Activated CD4-positive, alpha-beta T cell treated with anti-CD3 and anti-CD28 coated beads, Interleukin-2, Interleukin-4, amounts not matched to agents 100 ng/mL and 50 ng/mL, durations not matched to agents 16 hours and 8 hours (primary cell): Measurements from ENCODE around the gene STAT5B.
A peak's percentile ranks its signal among the peaks of the same experiment; 100 is the strongest.

Experiments
- DNase-seq: peaks from one replicate; pipeline ENCODE4 v3.0.0-alpha.2; 2020; ENCODE audit warnings: low spot score

Gene STAT5B

DNA sequence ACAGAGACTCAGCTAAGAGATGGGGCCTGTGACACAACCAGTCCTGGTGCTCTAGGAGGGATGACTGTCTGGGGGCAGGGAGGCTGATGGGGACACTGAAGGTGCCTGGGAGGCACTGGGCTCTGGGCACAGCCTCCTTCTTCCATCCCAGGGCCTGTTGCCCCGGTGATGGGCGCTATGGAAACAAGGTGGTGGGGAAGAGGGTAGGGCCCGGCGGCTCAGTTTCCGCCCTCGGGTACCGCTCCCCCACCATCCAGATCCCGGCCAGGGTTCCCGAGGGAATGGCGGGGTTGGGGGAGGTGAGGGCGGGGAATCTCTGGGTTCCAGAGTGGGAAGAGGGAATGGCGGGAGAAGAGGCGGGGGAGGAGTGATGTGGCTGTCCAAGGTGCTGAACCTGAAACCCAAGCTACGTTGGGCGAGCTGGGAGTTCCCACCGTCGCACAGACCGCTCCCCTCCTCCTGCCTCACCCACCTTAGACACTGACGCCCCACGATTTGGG, 96.2 kb downstream of the STAT5B start:
- DNase-seq, result no peak

DNA sequence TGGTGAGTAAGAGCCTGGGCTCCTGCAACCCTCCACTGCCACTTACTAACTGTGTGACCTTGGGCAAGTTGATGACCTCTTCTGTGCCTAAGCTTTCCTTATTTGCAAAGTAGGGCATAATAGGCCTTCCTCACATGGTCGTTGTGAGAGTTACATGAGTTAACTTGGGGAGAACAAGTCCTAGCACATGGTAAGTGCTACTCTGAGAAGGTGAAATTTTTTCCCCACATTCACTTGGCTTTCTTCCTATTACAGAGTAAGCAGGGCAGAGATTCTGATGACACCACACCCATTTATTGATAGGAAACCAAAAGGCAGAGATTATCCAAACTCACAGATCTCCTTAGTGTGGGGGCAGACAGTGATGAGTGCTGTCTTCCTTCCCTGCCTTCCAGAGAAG, 96.9 kb downstream of the STAT5B start:
- no peak for DNase-seq

DNA sequence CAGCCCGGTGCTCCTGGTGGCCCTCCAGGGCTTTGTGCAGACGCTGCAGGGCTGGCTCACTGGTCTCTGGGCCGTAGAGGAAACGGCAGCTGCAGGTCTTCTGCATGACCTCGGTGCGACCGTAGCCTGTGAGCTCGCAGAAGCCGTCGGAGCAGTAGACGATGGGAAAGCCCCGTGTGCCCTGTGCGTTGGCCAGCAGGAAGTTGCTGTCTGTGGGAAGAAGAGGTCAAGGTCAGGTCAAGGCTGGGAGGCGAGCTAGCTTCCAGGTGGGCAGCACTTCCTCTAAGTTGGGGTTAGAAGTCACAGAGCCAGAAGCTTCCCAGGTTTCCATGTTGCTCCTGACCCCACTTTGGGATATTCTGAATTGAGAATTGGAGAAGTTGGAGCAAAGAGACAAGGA, 97.4 kb downstream of the STAT5B start:
- DNase-seq, result no peak

DNA sequence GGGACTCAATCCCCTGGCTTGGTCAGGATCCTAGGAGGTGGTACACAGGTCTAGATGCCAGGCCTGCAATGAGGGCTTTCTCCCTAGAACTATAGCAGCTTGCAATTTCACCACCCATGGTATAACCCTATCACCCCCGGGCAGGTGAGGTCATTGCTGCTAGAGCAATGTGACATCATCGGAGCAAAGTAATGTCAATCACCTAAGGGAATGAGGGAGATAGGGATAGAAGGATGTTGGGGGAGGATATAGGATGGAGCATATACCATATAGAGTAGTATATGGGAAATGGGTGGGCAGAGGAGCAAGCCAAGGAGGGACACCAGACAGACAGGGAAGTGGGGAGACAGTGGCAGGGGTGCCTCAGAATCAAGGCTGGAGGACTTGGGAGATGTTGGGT, 98.5 kb downstream of the STAT5B start:
- DNase-seq, result no peak

DNA sequence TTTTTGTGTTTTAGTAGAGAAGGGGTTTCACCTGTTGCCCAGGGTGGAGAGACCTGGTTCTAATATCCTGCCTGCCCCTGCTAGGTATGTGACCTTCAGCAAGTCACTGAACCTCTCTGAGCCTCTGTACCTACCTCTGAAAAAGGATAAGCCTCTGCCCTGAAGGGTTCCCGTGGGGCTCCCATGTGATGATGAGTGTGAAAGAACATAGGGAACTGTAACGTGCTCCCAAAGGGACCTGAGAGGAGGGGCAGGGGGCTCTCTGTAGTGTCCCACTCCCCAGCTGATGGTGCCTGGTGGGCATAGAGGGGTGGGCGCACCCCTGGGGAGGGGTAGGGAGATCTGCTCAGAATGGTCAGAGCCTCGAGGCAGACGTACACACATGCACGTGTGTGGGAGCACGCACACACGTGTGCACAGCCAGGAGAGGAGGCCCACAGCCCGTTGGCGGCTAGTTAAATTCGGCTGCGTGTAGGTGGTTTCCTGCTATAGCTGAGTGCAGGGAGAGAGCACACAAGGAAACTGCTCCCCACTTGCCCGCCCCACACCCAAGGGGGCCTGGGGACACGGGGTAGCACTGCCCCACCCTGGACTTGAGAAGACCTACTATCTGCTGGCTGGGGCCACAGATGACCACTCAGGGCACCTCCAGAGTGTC, 101.9 kb downstream of the STAT5B start:
- DNase-seq, result no peak

DNA sequence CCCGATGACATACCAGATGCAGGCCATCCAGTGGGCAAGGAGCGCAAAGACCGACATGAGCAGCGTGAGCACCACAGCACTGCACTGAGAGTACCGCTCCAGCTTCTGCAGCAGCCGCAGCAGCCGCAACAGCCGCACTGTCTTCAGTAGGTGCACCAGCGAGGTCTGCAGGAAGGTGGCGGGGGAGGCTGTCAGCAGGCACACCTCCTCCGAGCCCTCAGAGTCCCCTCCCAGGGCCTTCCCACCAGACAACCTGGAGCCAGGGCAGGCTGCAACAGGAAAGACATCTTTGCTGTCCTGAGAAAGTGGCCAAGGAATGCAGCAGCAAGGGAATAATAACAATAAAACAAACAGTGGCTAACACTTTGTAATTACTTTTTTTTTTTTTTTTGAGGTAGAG, 104.4 kb downstream of the STAT5B start:
- DNase-seq, result no peak

DNA sequence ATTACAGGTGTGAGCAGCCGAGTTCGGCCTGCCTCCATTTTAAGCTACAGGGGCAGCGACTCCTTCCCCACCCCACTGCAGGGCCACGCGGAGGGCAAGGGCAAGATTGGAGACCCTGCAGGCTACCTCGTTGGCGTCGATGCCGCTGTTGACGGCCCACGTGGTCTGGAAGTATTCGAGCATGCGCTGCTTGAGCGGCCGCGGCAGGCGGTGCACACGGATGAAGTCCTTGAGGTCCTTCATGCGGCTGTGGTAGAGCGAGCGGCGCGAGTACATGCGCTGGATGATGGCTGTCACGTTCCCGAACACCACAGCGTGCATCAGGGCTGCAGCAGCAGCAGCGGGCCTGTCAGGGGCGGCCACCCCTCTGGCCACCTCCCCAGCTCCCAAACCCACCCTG, 106.8 kb downstream of the STAT5B start:
- no peak for DNase-seq

DNA sequence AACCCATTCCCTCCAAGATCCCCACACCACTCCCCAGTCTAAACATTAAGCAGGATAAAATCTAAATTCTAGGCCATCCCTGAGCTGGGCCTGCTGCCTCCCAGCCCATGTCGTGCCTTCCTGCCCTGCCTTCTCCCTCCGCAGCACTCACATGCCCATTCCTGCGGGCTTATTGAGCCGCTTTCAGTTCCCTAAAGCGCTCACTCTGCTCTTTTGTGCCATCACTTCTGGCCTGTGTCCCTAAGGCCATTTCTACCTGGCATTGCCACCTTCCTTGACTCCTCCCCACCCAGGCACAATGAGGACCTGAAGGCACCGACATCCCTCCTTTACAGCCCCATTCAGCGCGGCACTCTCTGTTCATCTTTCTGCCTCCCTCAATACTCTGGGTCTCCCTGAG, 108.4 kb downstream of the STAT5B start:
- DNase-seq, result no peak

DNA sequence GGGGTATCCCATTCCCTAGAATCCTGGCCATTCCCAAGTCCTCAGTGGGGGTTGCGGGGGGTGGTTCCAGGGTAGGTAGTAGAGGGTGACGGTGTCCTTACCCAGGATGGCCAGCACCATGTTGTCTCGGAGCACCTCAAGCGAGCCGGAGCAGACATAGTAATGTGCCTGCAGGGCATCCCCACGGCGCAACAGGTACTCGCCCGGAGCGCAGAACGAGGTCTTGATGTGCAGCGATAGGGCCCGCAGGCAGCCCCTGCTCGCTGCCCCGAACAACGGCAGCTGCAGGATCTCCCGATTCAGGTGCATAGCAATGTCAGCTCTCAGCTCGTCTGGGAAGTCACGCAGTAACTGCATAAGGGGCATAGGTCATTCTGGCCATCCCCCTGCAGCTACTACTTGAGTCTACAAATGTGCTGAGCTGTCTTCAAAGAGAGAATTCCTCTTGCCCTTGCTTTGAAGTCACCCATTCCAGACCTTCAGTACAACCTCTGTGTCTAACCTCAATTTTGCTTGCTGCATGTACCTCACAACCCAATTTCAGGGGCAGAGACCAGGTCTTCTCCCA, 109.9 kb downstream of the STAT5B start:
- DNase-seq, result no peak

DNA sequence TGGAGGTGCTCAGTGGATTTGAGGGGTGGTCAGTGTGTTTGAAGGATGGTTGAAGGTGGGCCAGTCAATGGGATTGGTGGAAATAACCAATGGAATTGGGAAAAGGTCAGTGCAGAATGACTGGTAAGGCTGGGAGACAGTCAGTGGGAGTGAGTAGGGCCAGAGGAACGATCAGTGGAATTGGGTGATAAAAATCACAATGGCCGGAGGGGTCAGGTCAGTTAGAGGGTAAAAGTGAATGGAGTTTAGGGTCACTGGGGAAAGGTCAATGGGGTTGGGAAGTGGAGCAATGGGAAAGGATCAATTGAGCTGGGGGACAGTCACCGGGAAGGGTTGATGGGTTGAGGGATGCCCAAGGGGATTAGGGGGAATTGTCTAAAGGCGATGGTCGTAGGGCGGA, 110.4 kb downstream of the STAT5B start:
- DNase-seq, result no peak

DNA sequence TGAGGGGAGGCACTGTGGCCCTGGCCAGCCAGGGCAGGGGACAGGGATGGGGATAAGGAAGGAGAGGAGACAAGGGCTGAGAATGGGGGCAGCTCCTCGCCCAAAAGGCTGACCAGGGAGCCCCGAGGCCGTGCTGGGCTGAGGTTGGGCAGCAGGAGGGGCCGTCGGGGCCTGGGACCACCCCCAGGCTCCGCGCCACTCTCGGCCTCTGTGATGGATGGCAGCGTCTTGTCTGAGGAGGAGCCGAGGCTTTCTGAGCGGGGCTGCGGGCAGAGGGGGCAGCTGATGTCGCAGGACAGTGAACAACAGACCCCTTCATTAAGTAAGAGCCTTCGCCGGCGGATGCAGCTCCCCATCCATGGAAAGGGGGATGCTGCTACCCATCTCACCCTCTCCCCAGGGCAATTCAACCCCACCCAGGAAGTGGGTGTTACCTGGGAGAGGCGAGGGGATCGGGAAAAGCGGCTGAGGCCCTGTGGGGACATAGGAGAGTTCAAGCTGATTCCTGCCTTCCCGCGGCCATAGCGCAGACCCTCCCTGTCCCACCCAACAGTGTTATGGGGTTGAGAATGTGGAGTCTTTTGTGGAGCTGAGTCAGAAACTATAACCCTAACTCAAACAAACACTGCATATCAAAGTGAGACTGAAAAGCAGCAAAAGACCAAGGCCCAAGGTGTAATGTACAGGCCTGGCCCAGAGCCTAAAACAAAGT, 112.3 kb downstream of the STAT5B start:
- no peak for DNase-seq

DNA sequence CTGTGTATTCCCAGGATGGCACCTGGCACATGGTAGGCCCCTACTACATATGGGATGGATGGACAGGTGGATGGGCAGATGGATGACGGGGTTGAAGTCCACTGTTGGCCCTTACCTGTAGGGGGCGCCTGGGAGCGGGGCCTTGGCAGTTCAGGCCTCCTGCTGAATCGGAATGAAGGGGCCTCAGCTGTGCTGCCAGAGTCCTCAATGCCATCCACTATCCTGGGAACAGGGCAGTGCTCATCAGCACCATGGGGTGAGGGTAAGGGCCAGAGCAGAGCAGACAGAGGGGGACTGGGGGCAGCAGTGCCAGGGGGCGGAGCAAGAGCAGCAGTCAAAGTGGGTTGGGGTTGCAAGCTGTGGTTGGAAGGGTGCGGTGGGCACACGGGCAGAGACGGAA, 113.1 kb downstream of the STAT5B start:
- DNase-seq, result peak; percentile 62

DNA sequence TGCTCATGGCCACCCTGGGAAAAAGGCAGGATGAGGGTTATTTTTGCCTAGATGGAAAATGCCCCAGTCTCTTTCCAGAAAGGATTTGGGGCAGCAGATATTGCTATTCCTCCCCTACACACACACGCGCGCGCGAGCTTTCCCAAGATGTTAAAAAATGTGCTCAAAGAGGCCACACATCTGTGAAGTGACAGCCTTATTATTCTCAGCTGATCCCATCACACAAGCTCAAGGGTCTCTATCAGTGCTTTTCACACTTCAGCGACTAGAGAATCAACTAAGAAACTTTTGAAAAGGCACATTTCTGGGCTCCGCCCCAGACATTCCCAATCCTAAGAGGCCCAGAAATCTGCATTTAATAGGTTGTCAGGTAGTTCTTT, 115.7 kb downstream of the STAT5B start:
- DNase-seq, result no peak

DNA sequence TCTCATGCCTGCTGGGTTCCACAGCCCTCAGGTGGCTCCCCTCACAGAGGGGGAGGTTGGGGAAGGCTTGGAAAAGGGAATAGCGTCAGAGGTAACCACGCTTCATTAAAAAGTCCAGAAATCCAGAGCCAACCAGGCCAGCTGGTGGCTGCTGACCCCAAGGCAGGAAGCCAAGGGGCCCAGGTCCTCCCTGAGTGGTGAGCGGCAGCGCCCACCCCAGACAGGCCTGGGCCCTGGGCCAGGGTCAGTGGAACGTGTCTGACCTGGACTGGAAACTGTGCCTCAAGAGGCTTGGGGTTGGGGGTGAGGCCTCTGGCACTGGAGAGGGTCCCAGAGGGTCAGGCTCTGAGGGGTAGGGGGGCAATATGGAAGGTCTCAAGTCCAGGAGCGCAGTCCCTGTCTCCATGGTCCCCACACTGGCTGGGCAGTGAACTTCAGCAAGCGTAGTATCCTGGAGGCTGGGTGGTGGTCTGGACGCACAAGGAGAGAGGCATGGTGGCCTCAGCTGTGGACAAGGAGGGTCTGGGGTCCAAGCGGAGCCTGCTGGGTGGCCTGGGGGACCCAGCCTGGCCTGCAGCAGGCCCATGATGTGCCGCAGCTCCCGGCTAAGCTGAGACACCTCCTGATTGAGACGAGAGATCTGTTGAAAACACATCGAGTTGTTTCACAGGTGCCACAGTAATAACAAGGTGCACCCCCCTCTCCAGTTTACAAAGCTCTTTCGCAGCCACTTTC, 116.2 kb downstream of the STAT5B start:
- no peak for DNase-seq

DNA sequence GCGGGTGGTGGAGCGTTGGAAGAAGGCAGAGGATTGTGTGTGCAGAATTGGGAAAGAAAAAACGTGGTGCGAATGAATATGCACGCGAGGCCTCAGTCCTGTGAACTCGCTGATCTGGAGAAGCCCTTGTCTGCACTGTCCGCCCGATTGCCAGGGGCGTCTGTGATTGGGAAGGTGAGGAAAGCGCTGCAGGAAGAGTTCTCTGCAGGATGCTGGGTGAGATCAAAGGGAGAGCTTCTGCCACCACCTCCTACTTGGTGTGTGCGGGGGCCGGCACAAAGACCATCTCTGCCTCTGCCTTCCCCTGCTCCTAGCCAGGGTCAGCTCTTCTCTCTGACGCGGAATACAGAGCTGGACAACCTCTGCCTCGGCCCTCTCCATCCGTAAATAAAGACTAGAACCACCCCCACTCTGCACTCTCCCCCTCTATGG, 120.6 kb downstream of the STAT5B start:
- no peak for DNase-seq

DNA sequence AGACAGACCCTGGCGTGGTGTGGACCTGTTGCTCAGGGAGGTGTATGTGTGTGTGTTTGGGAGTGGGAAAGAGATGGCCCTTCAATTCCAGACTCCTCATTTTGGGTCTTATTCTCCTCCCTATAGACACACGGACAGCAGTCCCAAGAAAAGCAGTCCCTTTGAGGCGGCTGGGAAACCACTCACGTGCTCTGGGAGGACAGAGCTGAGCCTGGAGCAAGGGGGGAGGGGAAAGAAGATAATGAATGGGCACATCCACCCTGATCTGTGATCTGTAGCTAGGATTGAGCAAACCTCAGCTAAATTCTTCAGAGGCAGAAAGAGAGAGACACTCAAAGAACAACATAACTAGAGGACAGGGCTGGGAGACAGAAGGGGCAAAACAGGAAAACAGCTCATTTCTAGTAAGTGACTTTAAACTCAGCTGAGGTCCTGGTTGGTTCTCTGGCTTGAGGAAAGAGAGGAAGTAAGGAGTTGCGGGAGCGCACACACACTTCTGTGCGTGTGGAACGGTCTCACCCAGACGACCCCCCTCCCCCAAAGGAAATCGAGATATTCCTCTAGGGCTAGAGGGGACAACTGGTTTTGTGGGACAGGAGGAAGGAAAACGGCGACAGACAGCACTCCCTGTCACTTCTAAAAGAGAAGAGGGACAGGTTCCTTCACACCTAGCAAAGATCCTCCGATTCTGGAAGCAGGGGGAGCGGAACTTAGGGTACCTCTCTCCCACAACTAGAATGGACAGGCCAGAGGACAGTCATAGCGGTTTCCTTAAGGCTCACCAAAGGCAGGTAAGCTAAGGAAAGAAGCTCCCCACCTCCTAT, 122.1 kb downstream of the STAT5B start:
- DNase-seq, result no peak
